Fibroblast of lung (primary cell): Measurements from ENCODE around the gene MLLT10. TPM values are rescaled to one million over a fixed set of nuclear protein-coding genes. Genes with fewer than 3 reads are reported as not detected.

Source experiments
- DNase-seq, 2 donors: peaks; one replicate each; pipeline versions ENCODE4 v3.0.0 to v3.0.0-alpha.2; 2010; ENCODE audit warnings: low read depth in 2 of 2
- H2AFZ ChIP-seq: 2 replicates; pipeline ENCODE4 v1.5.1; 2012; ENCODE audit warnings: low read length, control low read depth, inconsistent platforms
- H3K27ac ChIP-seq: 2 replicates; pipeline ENCODE4 v1.5.1; 2011; ENCODE audit warnings: low read length, control low read depth; ENCODE audit not compliant: insufficient read depth
- H3K27me3 ChIP-seq: 2 replicates; pipeline ENCODE4 v1.5.1; 2011; ENCODE audit warnings: mild to moderate bottlenecking, low read length; ENCODE audit not compliant: control insufficient read depth, insufficient read depth
- H3K36me3 ChIP-seq: 2 replicates; pipeline ENCODE4 v1.5.1; 2011; ENCODE audit warnings: low read length; ENCODE audit not compliant: control insufficient read depth, insufficient read depth
- H3K4me1 ChIP-seq: 2 replicates; pipeline ENCODE4 v1.5.1; 2011; ENCODE audit warnings: low read length; ENCODE audit not compliant: control insufficient read depth, insufficient read depth; ENCODE audit errors: extremely low read depth
- H3K4me2 ChIP-seq: 2 replicates; pipeline ENCODE4 v1.5.1; 2011; ENCODE audit warnings: low read length, control low read depth; ENCODE audit not compliant: insufficient read depth; ENCODE audit errors: extremely low read depth
- H3K4me3 ChIP-seq, 4 experiments: fragments of 200-600 bp in 1 of 4; sonication (generic) in 1 of 4; replicated peaks in 1 of 4; 2 replicates each; pipeline ENCODE4 v1.5.1; 2011 to 2016; ENCODE audit warnings: low read length in 4 of 4, low read depth in 3 of 4, mild to moderate bottlenecking in 3 of 4, control low read depth in 2 of 4, inconsistent platforms in 1 of 4, mixed read lengths in 1 of 4; ENCODE audit not compliant: insufficient read depth in 1 of 4; ENCODE audit errors: control extremely low read depth in 1 of 4
- H3K79me2 ChIP-seq: 2 replicates; pipeline ENCODE4 v1.5.1; 2012; ENCODE audit warnings: mild to moderate bottlenecking, low read length, inconsistent platforms; ENCODE audit not compliant: control insufficient read depth, insufficient read depth
- H3K9ac ChIP-seq: 2 replicates; pipeline ENCODE4 v1.5.1; 2011; ENCODE audit warnings: mild to moderate bottlenecking, low read length, control low read depth; ENCODE audit not compliant: insufficient read depth
- H3K9me3 ChIP-seq: 2 replicates; pipeline ENCODE4 v1.5.1; 2012; ENCODE audit warnings: low read depth, low read length; ENCODE audit not compliant: control insufficient read depth, insufficient read depth
- H4K20me1 ChIP-seq: 2 replicates; pipeline ENCODE4 v1.5.1; 2011; ENCODE audit warnings: low read length; ENCODE audit not compliant: control insufficient read depth, insufficient read depth; ENCODE audit errors: extremely low read depth
- CTCF ChIP-seq, 2 donors: IDR thresholded peaks in 1 of 2; conservative IDR thresholded peaks in 1 of 2; 1 replicate in 1 of 2; 2 replicates in 1 of 2; pipeline ENCODE4 v1.5.1; 2011 to 2012; ENCODE audit warnings: low read length in 2 of 2, control low read depth in 1 of 2, inconsistent platforms in 1 of 2, low read depth in 1 of 2, mild to moderate bottlenecking in 1 of 2
- EZH2 ChIP-seq: IDR thresholded peaks from 2 replicates; pipeline ENCODE4 v1.5.1; 2012; ENCODE audit warnings: low read length, control low read depth, mild to moderate bottlenecking; ENCODE audit errors: missing control alignments
- polyA plus RNA-seq, 2 donors: library from polyadenylated mRNA; depleted of rRNA in 1 of 2; stranded (reverse) in 1 of 2; unstranded in 1 of 2; fragments of >200 nt; gene quantifications; 2 replicates each; pipeline ENCODE4 v1.2.1, GENCODE V29; 2011 to 2012; ENCODE audit warnings: missing spikeins in 1 of 2
- total RNA-seq: library from RNA; depleted of rRNA; stranded (reverse); fragments of >200 nt; gene quantifications from 2 replicates; pipeline ENCODE4 v1.2.1, GENCODE V29; 2014

Gene MLLT10
- total and polyA plus RNA-seq, 2 donors (not counting 1 experiment from before 2014, with no cell fraction given), result 25.6 to 56.3 TPM

- no peak overlapping the region for H3K27ac ChIP-seq
- peaks cover 8% of the 10 kb centered on the region for H3K79me2 ChIP-seq
- H2AFZ ChIP-seq, result no peak overlapping the region
- no peaks in the 10 kb centered on the region for H3K4me1 ChIP-seq
- H4K20me1 ChIP-seq, result no peaks in the 10 kb centered on the region
- no peak overlapping the region for H3K4me2 ChIP-seq
- H3K4me3 ChIP-seq, result no peak overlapping the region
- no peaks in the 10 kb centered on the region for H3K27me3 ChIP-seq
- no peak overlapping the region for H3K9ac ChIP-seq
- TF ChIP-seq CTCF (conservative IDR thresholded peaks at IDR 0.05 in 1 of 2, IDR thresholded peaks at IDR 0.05 in 1 of 2; ENCODE audit: low read depth in 1 of 2, low read length in 2 of 2) (no peak), EZH2 (no peak)
- H3K36me3 ChIP-seq, result no peaks in the 10 kb centered on the region
- peak in 1 of 2 donors; percentile 12 for DNase-seq
- H3K9me3 ChIP-seq, result no peaks in the 10 kb centered on the region
Observed at GRCh38 chr10:21634599-21635365, 100.8 kb downstream of the MLLT10 start.

GRCh38 chr10:21637795-21638194 lies 103.8 kb downstream of the MLLT10 start:
- no peaks in the 10 kb centered on the region for H3K27me3 ChIP-seq
- H4K20me1 ChIP-seq, result no peaks in the 10 kb centered on the region
- no peaks in the 10 kb centered on the region for H3K36me3 ChIP-seq
- no peak overlapping the region for H3K9ac ChIP-seq
- H3K4me3 ChIP-seq, result no peak overlapping the region
- no peak overlapping the region for H2AFZ ChIP-seq
- DNase-seq, result no peak
- no peak overlapping the region for H3K27ac ChIP-seq
- TF ChIP-seq EZH2 (no peak), CTCF (conservative IDR thresholded peaks at IDR 0.05 in 1 of 2, IDR thresholded peaks at IDR 0.05 in 1 of 2; ENCODE audit: low read depth in 1 of 2, low read length in 2 of 2) (no peak)
- peaks cover 8% of the 10 kb centered on the region for H3K79me2 ChIP-seq
- no peak overlapping the region for H3K4me2 ChIP-seq
- no peaks in the 10 kb centered on the region for H3K9me3 ChIP-seq
- H3K4me1 ChIP-seq, result no peaks in the 10 kb centered on the region

GRCh38 chr10:21638681-21639080 lies 104.6 kb downstream of the MLLT10 start:
- peak in 1 of 2 donors; percentile 4 for DNase-seq
- peaks cover 8% of the 10 kb centered on the region for H3K79me2 ChIP-seq
- no peaks in the 10 kb centered on the region for H3K27me3 ChIP-seq
- H3K27ac ChIP-seq, result no peak overlapping the region
- no peak overlapping the region for H3K9ac ChIP-seq
- no peaks in the 10 kb centered on the region for H4K20me1 ChIP-seq
- no peak overlapping the region for H3K4me2 ChIP-seq
- H3K9me3 ChIP-seq, result no peaks in the 10 kb centered on the region
- H2AFZ ChIP-seq, result no peak overlapping the region
- no peaks in the 10 kb centered on the region for H3K4me1 ChIP-seq
- H3K36me3 ChIP-seq, result no peaks in the 10 kb centered on the region
- no peak for TF ChIP-seq EZH2
- no peak overlapping the region for H3K4me3 ChIP-seq
